ENCODE measurements around the gene ZNF12.
"Not testable (repeated sequence)": the region's sequence is repeated elsewhere in the genome, so short reads cannot be mapped to it uniquely, and the experiment has no call there.

DNA sequence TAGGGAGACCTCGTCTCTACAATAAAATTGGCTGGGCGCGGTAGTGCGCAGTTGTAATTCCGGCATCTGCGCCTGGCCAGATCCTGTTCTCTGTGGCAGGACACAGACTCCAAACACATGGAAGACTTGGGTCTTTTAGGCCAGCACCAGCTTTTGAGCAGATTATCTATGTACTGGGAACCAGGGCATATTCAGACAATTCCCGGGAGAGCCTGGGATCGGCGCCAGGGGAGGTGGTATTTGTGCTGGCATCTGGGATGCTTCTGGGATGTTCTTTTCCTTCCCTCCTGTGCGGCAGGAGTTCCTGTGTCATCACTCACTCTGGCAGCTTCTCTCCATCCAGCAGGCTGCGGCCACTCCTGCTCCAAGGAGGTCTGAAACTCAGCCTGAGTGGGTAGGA is 31.7 kb upstream of the ZNF12 start:
- TF ChIP-seq, protein P1, sequence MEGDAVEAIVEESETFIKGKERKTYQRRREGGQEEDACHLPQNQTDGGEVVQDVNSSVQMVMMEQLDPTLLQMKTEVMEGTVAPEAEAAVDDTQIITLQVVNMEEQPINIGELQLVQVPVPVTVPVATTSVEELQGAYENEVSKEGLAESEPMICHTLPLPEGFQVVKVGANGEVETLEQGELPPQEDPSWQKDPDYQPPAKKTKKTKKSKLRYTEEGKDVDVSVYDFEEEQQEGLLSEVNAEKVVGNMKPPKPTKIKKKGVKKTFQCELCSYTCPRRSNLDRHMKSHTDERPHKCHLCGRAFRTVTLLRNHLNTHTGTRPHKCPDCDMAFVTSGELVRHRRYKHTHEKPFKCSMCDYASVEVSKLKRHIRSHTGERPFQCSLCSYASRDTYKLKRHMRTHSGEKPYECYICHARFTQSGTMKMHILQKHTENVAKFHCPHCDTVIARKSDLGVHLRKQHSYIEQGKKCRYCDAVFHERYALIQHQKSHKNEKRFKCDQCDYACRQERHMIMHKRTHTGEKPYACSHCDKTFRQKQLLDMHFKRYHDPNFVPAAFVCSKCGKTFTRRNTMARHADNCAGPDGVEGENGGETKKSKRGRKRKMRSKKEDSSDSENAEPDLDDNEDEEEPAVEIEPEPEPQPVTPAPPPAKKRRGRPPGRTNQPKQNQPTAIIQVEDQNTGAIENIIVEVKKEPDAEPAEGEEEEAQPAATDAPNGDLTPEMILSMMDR (IDR thresholded peaks at IDR 0.05): not testable (repeated sequence)
- TF ChIP-seq ZFX (IDR thresholded peaks at IDR 0.05; ENCODE audit: borderline replicate concordance): not testable (repeated sequence)
